Activated naive CD4-positive, alpha-beta T cell (primary cell): ENCODE measurements around the gene LEMD2.

Source experiments
- DNase-seq, 4 experiments: peaks; one replicate each; lab custom pipeline; 2025; lab: John Stamatoyannopoulos, UW

Gene LEMD2

DNA sequence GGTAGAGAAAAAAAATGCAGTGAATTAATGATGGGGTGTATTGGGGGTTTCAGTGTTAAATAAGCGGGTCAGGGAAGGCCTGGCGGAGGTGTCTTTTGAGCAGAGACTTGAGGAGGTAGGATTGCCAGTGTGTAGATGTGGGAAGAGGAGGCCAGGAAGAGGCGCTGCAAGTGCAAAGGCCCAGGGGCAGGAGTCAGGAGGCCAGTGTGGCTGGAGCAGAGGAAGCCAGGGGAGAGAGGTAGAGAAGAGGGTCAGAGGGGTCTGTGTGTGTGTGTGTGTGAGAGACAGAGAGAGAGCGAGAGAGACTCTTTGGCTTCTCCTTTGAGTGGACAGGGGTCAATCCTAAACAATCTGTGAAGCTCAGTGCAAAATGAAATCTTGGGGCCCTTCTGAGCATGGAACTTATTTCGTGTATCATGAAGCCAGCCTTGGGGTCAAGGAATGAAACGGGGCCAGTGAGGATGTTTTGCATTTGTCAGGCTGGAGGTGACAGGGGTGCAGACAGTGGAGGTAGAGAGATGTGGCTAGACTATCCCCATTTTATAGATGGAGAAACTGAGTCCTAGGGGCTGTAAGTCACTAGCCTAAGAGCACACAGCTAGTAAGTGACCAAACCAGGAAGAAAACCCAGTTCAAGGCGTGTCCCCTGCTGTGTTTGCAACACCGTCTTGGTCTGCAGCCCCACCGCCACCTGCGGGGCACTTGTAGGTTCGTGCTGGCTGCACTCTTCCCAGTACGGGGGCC is 32.5 kb downstream of the LEMD2 start:
- no peak for DNase-seq

DNA sequence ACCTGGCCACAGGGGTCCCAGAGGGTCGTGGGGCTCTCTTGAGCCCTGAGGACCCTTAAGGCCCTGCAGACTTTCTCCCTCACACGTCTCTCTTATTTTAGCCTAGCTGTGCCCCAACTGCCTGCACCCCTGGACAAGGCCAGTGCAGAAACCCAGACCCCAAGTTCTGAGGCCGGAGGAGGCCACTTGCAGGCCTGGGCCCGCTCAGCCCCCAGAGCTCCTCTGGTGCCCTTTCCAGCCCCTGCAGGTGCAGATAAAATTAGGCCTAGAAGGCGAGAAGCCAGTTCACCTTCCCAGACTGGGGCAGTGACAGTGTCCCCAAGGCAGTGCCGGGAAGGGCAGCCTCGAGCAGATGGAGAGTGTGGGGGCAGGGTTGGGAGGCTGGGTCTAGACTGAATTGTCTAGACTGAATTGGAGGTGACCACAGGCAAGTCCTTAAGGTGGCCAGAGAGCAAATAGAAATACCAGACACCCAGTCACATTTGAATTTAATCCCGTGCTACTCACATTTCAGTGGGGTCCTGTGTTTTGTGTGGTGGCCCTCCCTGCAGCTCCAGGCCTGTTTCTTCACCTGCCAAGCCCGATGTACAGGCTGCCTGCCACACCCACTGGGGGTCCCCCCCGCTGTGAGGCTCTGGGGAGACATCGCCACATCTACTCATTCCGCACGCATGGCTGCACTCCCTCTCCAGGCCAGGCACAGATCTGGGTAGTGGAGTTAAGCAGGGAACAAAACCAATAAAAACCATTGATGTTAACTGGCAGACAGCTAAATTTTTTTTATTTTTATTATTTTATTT is 33.7 kb downstream of the LEMD2 start:
- DNase-seq = no peak

DNA sequence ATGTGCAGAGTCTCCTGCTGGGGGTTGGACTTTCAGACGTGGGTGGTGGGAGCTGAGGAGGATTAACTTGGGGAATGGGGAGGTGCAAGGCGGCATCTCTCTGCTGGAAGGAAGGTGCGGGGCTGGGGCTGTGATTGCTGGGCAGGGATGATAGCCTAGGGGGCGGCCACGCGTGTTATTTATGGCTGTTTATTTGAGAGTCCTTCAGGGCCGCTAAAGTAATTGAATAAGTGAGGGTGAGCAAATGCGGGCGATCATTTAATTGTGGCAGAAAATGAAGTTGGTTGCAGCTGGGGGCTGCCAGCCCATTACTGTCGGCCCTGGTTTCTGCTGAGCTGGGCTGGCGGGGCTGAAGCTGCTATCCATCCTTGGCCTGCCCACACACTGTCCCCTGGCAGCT is 34.7 kb downstream of the LEMD2 start:
- no peak for DNase-seq

DNA sequence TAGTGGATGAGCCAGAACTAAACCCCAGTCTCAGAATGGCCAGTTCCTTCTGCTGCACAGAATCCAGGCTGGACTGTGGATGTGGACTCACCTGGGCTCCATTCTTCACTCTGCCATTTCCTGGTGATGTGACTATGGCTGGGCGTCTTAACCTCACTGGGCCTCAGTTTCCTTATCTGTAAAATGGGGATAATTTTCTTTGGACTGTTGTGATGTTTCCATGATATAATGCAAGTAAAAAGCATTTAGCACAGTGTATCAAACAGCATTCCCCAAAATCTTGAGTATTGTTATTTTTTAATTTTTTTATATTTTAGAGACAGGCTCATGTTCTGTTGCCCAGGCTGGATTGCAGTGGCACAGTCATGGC is 36.3 kb downstream of the LEMD2 start:
- no peak for DNase-seq

DNA sequence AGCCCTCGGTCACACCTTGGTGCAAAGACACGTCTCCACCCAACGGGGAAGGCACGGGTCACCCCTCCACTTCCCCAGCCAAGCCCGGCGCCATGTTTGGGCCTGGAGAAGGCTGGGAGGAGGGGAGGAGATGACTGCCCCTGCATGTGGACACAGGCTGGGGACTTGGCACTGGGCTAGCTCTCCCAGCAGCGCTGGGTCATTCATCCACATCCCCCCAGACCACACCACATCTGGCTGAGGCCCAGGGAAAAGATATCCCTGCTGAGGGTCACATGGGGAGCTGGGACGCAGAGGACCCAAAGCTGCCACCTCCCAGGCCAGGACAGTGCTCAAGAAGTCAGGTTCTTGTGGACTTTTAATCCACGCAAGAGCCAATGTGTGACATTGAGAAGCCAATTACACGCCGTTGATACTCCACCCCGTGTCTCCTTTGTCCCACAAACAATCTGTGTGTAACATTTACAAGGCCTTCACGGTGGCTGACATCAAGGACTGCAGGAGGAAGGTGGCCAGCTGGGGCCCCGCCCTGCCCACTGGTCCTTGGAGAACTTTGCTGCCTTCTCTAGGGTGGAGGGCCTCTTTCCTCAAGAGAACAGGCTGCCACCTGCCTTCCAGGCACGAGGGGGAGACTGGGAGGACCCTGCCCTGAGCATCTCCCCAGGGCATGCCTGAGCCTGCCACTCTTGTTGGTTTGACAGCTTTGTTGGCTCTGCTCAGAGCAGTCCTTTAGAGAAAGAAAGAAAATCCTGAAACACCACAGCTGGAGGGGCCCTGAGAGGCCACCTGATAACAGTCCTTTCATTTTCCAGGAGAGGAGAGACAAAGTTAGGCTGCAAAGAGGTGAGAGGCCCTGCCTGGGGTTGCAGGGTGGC is 36.9 kb downstream of the LEMD2 start:
- DNase-seq = no peak

DNA sequence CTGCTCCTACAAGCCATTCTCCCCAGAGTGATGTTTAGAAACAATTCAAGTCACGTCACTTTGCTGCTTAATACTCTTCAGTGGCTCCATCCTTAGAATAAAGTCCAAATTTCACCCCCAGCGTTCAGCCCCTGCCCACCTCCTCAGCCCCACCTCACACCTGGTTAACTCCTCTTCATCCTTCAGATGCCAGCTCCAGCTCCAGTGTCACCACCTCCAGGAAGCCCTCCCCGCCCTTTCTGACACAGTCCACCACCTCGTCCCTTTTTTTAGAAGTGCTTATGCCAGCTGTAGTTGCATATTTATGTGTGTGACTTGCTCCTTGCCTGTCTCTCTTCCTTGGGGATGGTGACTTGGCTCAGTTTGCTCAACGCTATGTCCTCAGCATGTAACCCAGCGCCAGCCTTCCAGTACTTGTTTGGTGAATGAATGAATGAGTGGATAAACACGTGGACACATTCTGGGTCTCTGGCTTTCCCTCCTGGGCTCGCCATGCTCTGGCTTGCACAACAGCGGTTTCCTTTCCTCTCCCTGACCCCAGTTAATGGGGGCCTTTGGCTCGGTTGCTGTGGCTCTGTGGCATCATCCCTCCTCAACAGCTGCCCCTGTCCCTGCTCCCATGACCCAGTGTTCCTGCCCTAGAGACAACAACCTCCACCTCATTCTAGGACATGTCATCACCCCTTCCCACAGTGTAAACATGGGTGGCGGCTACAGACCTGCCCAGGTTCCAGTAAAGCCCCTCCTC is 38.5 kb downstream of the LEMD2 start:
- DNase-seq = no peak

DNA sequence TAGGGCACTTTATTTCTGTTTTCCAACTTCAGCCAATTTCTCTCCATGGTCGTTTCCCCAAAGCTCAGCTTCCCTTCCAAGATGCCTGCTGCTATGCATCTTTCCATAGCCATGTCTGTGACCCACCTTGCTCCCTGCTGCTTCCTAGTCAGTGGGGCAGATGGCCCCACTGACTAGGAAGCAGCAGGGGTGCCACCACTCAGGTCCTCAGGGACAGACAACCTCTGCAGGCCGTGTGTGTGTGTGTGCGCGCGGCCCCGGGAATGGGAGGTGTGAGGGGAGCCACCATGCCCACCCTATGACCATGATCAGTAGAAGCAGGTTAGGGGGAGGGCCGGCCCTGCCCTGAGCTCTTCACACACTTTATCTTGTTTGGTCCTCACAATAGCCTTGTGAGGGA is 39.5 kb downstream of the LEMD2 start:
- no peak for DNase-seq

DNA sequence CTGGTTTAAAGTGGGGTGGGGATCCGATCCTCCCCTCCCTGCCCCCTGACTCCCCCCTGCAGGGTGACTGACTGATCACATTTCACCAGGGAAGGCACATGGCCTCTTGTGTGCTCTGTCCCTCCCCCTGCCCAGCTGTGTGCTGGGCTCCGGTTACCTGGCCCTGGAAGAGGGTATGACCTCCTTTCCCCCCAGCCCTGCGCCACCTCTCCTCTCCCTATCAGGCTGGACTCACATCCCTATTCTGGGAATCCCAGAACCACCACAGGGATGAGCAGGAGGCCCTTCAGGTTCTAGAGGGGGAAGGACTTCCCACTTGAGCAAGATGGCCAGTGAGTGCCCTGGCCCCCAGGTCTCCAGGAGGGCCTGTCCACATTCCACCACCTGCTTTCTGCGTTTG is 40.1 kb downstream of the LEMD2 start:
- DNase-seq = no peak

DNA sequence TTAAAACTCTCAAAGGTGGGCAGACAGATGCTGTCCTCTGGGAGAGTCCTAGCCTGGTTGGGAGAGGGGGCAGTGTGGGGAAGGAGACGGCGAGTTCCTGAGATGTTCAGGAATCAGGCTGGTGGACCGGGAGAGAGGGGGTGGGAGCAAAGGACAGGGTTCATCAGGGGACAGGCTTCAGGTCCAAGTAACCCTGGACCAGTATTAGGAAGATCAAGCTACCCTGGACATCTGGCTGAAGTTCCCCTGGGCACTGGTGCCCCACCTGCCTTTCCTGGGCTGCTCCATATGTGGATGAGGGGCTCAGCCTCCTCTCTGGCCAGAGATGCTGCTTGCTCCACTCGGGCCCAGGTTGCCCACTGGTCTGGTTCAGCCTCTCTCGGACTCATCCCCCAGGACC is 41.1 kb downstream of the LEMD2 start:
- no peak for DNase-seq

DNA sequence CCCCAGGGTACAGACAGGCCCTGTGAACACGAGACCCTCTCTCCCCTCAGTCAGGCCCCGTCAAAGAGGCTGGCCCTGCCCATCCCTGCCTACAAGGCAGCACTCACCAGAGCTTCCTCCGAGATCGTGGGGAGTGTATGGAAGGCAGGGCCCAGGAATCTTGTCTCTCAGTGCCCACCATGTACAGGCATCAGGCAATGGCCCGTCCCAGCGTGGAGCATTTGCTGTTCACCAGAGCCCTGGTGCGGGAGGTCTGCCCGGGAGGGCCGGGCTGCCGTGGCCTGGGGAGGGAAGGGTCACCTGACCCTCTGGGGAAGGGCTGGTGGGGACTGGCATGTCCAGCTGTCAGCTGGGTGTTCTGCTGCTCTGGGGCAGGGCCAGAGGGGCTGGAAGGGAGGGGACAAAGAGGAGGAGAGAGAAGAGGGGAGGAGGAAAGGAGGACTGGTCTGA is 42.3 kb downstream of the LEMD2 start, which contains the start of gene IP6K3:
TSS of gene IP6K3 (minus strand) at position 255 of the 450 bp plus-strand sequence. CDS start 11,429 bp downstream, outside the sequence.
- DNase-seq = no peak

DNA sequence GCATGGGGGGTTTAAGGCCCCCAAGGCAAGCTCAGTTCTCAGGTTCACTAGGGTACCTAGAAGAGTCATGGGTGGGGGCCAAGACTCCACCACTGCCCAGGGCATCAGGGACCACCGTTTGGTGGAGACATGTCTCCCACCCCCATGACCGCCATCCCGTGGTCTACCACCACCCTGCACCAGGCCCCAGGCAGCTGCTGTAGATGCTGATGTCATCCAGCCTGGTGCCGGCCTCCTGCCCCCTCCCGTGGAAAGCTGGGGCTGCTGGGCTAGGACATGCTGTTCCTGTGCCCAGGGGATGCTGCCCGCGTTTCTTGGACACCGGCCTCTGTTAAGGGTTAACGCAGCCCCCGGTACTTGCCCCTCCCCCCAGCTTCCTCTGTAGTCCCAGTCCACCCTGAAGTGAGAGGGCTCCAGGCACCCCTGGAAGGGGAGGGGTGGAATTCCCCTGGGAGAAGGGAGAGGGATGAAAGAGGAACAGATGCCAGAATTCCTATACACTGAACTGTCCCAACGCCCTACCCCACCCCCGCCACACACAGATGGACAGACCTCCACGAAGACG is 42.8 kb downstream of the LEMD2 start:
- no peak for DNase-seq

DNA sequence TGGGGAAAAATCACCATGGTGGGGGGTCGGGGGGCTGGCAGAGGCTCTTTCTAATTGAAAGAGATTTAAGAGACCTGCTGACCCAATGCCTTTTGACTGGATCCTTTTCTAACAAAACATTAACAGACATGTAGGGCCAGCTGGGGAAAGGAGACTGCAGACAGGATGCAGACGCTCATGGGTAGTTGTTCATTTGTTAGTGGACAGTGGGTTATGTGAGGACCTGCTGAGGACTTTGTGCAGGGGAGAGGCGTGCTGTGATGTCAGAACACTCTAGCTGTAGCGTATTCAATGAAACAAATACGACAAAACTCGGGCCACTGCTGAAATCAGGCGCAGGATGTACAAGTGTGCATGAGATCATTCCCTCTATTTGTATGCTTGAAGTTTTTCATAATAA is 43.4 kb downstream of the LEMD2 start:
- DNase-seq = no peak

DNA sequence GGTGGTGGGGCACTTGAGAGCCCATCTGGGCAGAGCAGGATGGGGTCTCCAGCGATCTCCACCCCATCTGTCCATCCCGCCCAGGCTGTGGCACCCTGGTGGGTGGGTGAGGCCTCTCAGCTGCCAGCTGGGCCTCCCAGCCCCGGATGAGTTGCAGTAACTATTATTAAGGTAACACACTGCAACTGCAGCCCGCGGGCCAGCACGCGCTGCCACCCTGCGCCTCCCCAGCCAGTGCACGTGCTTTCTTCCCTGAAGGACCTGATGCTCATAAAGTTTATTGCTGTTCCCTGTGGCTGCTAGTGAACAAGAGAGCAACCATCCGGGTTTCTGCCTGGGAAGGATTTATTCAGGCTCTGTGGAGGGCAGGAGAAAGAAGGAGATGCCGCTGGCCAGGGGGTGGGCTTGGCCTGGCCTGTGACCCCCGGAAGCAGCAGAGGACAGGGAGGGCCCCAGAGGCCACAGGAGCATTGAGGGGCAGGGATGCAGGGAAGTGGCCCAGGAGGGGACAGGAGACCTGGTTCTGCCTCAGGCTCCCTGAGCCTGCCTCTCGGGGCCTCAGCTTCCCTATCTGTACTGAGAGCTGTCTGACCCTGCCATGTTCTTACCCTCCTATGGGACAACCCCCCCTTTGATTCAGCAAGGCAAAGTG is 43.9 kb downstream of the LEMD2 start:
- no peak for DNase-seq

DNA sequence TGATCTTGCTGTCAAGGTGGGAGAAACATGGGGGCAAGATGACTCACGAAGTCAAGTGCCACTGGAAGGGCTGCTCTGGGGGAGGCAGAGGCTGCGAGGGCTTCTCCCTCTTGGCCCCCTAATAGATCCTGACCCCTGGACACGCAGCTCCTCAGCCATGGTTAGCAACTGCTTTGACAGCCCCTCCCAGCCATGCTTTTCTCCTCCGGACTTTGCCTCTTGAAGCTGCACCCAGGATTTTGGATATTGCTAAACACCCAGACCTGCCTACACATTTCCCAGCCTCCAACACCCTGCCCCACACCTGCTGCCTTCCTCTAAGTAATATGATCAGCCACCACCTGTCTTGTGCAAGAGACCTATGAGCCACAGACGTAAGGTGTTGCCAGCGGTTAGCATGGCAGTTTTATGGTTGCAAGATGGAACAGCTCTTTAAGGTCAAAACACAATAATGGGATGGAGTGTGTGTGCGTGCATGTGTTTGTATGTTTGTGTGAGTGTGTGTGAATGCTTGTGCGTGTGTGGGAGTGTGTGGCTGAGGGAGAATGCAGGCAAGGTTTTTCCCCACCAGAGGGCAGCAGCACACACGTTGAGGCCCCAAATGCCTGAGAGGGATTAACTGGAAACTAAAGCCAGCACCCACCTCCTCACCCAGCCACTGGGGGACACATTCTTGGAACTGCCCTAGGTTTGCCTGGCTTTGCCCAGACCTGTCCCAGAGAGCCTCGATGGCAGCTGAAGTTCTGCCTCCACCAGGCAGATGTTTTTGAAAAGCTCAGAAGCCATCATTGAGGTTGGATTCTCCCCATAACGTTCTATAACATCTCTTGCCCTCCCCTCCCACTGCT is 44.7 kb downstream of the LEMD2 start:
- peak; percentile 33 to 68 (median 58) for DNase-seq

DNA sequence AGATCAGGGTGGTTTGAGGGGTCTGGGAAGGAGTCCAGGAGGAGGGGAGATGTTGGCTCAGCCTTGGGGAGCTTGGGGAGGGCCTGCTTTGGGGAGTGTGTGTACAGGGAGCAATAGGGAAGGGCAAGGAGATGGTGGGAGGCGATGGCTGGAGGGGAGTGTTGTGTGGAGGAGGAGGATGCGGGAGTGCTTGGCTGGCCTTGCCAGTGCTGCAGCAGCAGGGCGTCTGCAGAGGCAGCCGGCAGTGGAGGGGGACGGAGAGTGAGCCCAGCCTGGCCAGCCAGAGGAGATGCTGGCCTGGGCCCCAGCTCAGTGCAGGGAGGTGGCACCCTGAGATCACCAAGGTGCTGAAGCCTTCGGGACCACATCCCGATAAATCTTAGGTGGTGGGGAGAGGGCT is 46.1 kb downstream of the LEMD2 start:
- no peak for DNase-seq

DNA sequence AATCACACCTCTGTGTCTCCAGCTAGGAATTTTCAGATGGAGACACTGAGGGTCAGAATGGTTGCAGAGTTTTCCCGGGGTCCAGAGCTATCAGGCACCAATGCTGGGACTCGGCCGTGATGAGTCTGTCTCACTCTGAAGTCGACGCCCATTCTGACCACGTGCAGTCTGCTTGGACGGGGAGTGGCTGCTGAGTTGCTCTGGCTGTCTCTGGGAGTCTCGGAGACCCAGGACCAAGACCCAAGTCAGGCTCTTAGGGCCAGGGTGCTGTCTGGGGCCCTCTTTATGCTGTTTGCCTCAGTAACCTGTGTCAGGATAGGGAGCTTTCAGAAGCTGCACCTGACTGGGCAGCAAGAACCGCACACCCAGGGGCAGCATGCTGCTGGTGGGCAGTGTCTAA is 46.8 kb downstream of the LEMD2 start:
- DNase-seq = no peak

DNA sequence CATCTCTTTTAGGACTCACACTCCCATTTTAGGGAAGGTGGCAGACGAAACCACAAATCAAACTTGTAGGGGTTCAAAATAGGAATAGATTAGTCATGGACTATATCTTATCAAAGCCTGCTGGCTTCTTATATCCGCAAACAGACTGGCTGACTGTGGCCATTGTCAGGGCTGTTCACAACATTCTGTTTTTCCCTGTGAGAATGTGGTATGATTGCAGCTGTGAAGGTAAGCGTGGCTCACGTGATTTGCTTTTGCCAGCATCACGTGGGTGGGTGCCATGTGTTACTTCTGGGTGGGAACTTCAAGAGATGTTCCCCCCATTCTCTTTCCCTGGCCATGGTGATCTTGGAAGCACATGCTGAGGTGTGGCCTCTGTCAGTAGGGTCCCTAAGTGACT is 48.1 kb downstream of the LEMD2 start:
- DNase-seq = no peak

DNA sequence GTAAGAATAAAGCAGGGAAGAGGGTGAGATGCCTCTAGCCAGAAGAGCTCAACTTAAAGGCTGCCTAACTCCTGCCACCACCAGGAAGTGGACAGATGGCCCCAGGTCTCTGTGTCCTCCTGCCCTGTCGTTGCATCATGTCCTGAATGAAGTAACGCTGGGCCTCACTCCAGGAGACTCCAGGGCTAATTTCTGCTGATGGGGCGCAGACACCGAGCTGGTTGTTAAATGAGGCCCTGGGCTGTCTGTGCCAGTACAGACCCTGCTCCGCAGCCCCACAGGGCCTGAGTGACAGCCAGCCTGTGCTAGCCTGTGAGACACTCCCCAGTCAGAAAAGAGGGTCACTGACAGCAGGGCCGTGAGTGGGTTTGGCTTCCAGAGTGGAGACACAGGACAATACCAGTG is 48.7 kb downstream of the LEMD2 start:
- no peak for DNase-seq

DNA sequence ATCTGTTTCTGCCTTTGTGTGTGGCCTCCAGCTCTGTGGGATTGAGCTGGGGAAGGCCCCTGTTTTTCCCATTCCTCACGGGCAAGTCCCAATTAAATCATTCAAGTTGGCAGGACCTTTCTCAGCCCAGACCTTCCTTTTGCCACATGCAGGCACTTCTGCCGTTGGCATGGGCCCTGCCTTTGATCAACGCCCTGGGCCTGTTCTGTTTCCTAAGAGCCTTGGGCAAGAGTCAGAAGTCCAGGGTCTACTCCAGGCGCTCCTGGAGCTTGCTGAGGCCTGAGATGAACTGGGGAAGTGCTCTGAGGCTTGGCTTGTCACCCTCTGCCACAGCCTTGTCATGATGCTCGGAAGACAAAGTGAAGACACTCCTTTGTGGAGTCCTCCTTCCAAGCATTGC is 49.4 kb downstream of the LEMD2 start:
- no peak for DNase-seq

DNA sequence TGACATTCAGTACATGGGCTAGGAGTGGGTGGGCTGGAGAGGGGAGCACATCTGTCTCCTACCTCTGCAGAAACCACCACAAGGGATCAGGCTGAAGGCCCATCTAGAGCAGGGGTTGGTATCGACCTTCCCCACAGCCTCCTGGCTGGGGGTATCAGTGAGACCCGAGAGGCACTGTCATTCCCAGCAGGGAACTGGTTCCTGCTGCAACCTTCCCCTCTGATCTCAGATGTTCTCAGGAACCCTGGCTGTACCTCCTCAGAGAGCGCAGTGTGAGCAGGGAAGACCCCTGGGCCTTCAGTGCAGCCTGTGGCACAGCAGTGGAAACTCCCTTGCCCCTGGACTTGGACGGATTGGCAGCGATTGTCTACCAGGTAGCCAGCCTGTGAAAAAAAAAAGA is 50.1 kb downstream of the LEMD2 start:
- no peak for DNase-seq
